B cell (primary cell): ENCODE measurements around the gene AP3D1.

Experiments
- EZH2 ChIP-seq: IDR thresholded peaks from 2 replicates; pipeline ENCODE4 v1.6.1; 2012; ENCODE audit warnings: borderline replicate concordance, low read depth, mild to moderate bottlenecking, moderate library complexity, low read length; ENCODE audit not compliant: insufficient read depth, poor library complexity, severe bottlenecking
- TF ChIP-seq, protein P1 (sequence below): fragments of 200-600 bp; IDR thresholded peaks from one replicate; pipeline ENCODE4 v1.8.0; 2022; ENCODE audit warnings: antibody characterized with exemption, mild to moderate bottlenecking

DNA sequence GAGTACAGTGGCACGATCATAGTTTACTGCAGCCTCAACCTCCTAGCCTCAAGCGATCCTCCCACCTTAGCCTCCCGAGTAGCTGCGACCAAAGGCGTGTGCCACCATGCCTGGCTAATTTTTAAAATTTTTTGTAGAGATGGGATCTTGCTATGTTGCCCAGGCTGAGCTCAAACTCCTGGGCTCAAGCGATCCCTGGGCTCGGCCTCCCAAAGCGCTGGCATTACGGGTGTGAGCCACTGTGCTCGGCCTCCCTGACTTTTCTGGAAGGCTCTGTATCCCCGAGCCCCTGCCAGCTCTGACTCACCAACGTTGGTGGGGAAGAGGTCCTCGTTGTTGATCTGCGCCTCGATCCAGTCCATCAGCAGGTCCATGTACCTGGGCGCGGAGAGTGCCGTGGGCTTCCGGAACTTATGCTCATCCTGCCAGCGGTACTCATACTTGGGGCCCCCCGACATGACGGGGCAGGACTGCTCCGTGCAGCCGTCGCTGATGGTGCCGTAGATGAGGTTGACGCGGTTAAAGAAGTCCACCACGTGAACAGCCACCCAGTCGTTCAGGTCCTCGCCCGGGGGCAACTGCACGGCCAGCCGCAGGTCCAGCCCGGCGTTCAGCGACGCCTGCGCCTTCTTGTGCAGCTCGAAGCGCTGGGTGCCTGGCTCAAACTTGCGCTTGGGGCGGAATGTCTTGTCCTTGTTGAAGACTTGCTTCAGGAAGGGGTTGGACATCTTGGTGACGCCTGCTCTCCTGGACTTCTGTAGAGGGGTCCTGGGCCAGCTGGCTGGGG, 73.3 kb downstream of the AP3D1 start:
- TF ChIP-seq, protein P1, sequence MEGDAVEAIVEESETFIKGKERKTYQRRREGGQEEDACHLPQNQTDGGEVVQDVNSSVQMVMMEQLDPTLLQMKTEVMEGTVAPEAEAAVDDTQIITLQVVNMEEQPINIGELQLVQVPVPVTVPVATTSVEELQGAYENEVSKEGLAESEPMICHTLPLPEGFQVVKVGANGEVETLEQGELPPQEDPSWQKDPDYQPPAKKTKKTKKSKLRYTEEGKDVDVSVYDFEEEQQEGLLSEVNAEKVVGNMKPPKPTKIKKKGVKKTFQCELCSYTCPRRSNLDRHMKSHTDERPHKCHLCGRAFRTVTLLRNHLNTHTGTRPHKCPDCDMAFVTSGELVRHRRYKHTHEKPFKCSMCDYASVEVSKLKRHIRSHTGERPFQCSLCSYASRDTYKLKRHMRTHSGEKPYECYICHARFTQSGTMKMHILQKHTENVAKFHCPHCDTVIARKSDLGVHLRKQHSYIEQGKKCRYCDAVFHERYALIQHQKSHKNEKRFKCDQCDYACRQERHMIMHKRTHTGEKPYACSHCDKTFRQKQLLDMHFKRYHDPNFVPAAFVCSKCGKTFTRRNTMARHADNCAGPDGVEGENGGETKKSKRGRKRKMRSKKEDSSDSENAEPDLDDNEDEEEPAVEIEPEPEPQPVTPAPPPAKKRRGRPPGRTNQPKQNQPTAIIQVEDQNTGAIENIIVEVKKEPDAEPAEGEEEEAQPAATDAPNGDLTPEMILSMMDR = no peak
- no peak for TF ChIP-seq EZH2
